GM08714 (cell line): ENCODE measurements around the gene ARL3.

ENCODE experiments used
- H3K4me3 ChIP-seq: fragments of 200-500 bp; sonication (Bioruptor generic); 2 replicates; pipeline ENCODE4 v1.5.1; 2014; ENCODE audit warnings: mild to moderate bottlenecking, low read length, inconsistent platforms
- ZNF274 ChIP-seq: IDR thresholded peaks from 2 replicates; pipeline ENCODE4 v1.6.1; 2012; ENCODE audit warnings: mild to moderate bottlenecking, low read depth, low read length

ARL3 gene

GRCh38 chr10:102642736-102643335 is 71.4 kb downstream of the ARL3 start:
- H3K4me3 ChIP-seq: peak overlapping the region; percentile 68
- no peak for TF ChIP-seq ZNF274

- no peak for TF ChIP-seq ZNF274
- H3K4me3 ChIP-seq: peak overlapping the region; percentile 68
Observed at GRCh38 chr10:102641880-102642735, 72.1 kb downstream of the ARL3 start.

GRCh38 chr10:102641402-102641801 is 72.8 kb downstream of the ARL3 start:
- H3K4me3 ChIP-seq: peak overlapping the region; percentile 61
- TF ChIP-seq ZNF274: no peak

GRCh38 chr10:102639537-102639936 is 74.7 kb downstream of the ARL3 start:
- no peak overlapping the region for H3K4me3 ChIP-seq
- no peak for TF ChIP-seq ZNF274

GRCh38 chr10:102635377-102635776 is 78.8 kb downstream of the ARL3 start:
- no peak overlapping the region for H3K4me3 ChIP-seq
- no peak for TF ChIP-seq ZNF274

- no peak overlapping the region for H3K4me3 ChIP-seq
- no peak for TF ChIP-seq ZNF274
Observed at GRCh38 chr10:102634686-102635085, 79.5 kb downstream of the ARL3 start.

GRCh38 chr10:102633848-102634247 is 80.3 kb downstream of the ARL3 start:
- TF ChIP-seq ZNF274: no peak
- no peak overlapping the region for H3K4me3 ChIP-seq

GRCh38 chr10:102633287-102633686 is 80.9 kb downstream of the ARL3 start:
- no peak for TF ChIP-seq ZNF274
- H3K4me3 ChIP-seq: no peak overlapping the region

- no peak overlapping the region for H3K4me3 ChIP-seq
- no peak for TF ChIP-seq ZNF274
Observed at GRCh38 chr10:102632394-102633111, 81.6 kb downstream of the ARL3 start.

GRCh38 chr10:102631525-102632393 is 82.4 kb downstream of the ARL3 start:
- TF ChIP-seq ZNF274: no peak
- H3K4me3 ChIP-seq: no peak overlapping the region

- no peak overlapping the region for H3K4me3 ChIP-seq
- no peak for TF ChIP-seq ZNF274
Observed at GRCh38 chr10:102630663-102631062, 83.5 kb downstream of the ARL3 start.

GRCh38 chr10:102629661-102630614 is 84.3 kb downstream of the ARL3 start:
- H3K4me3 ChIP-seq: no peak overlapping the region
- no peak for TF ChIP-seq ZNF274

- H3K4me3 ChIP-seq: no peak overlapping the region
- no peak for TF ChIP-seq ZNF274
Observed at GRCh38 chr10:102628451-102628911, 85.7 kb downstream of the ARL3 start.
